GM12878 (cell line): Measurements from ENCODE around the gene NRP1. TPM values are rescaled to one million over a fixed set of nuclear protein-coding genes. Genes with fewer than 3 reads are reported as not detected.

Source experiments
- ATAC-seq: fragments of 200-7000 bp; cut with Tn5 transposase; 3 replicates; pipeline ENCODE4 v1.9.1; 2020; ENCODE audit warnings: mild to moderate bottlenecking, moderate library complexity
- BruUV-seq: library from RNA; stranded (reverse); fragments of 400-500 nt; replicated peaks from 2 replicates; lab custom pipeline; 2021; lab: Mats Ljungman, UMichigan
- CTCF ChIA-PET: fragments of 300-600 bp; sonication (Branson Sonifier 250); formaldehyde crosslinking; extraction: SDS; loops from one replicate; lab custom pipeline; 2021; ENCODE audit warnings: inconsistent platforms; lab: Yijun Ruan, JAX
- POLR2A ChIA-PET: fragments of 350-600 bp; formaldehyde crosslinking; extraction: SDS; loops from one replicate; lab custom pipeline; 2021; ENCODE audit warnings: inconsistent platforms; lab: Charles Lee
- RAD21 ChIA-PET: fragments of 300-600 bp; sonication (Branson Sonifier 250); formaldehyde crosslinking; loops from one replicate; lab custom pipeline; 2023; ENCODE audit warnings: antibody characterized with exemption; ENCODE audit not compliant: unreplicated experiment; lab: Charles Lee
- SMC1A ChIA-PET: fragments of 300-600 bp; sonication (Branson Sonifier 250); formaldehyde crosslinking; loops from one replicate; lab custom pipeline; 2023; ENCODE audit not compliant: unreplicated experiment, uncharacterized antibody; lab: Charles Lee
- DNase-seq: peaks from one replicate; pipeline ENCODE4 v3.0.0-alpha.2; 2011; ENCODE audit warnings: low read depth, low spot score
- FAIRE-seq: peaks from 3 replicates; lab custom pipeline; 2011; peaks lifted over from hg19 to GRCh38; lab: Jason Lieb, UNC
- H2AFZ ChIP-seq: 2 replicates; pipeline ENCODE4 v1.6.0; 2011; ENCODE audit warnings: low read depth, low read length, control low read depth; ENCODE audit not compliant: control insufficient read depth
- H3K27ac ChIP-seq: 2 replicates; pipeline ENCODE4 v1.5.1; 2011; ENCODE audit warnings: control low read depth; ENCODE audit not compliant: control insufficient read depth, insufficient read depth
- H3K27me3 ChIP-seq, 2 experiments: replicated peaks in 1 of 2; 2 replicates each; pipeline versions ENCODE4 v1.6.0 to v1.6.1; 2011; ENCODE audit warnings: low read length in 1 of 2; ENCODE audit not compliant: control insufficient read depth in 2 of 2, insufficient read depth in 2 of 2
- H3K36me3 ChIP-seq, 2 experiments: 2 replicates each; pipeline ENCODE4 v1.5.1; 2011; ENCODE audit warnings: low read length in 1 of 2; ENCODE audit not compliant: control insufficient read depth in 2 of 2, insufficient read depth in 2 of 2
- H3K4me1 ChIP-seq: 2 replicates; pipeline ENCODE4 v1.6.1; 2011; ENCODE audit warnings: mild to moderate bottlenecking, low read length, moderate library complexity, mixed read lengths; ENCODE audit not compliant: control insufficient read depth, insufficient read depth
- H3K4me2 ChIP-seq: 2 replicates; pipeline ENCODE4 v1.6.0; 2011; ENCODE audit warnings: control low read depth; ENCODE audit not compliant: control insufficient read depth, insufficient read depth
- H3K4me3 ChIP-seq: fragments of 200-600 bp; sonication (generic); 2 replicates; pipeline ENCODE4 v1.5.1; 2016
- H3K79me2 ChIP-seq: 2 replicates; pipeline ENCODE4 v1.6.0; 2011; ENCODE audit warnings: low read length; ENCODE audit not compliant: control insufficient read depth, insufficient read depth
- H3K9ac ChIP-seq: 2 replicates; pipeline ENCODE4 v1.8.0; 2011; ENCODE audit warnings: low read length, control low read depth, mixed read lengths; ENCODE audit not compliant: control insufficient read depth, insufficient read depth
- H3K9me3 ChIP-seq: replicated peaks from 3 replicates; pipeline ENCODE4 v1.5.1; 2011; ENCODE audit warnings: mild to moderate bottlenecking, low read length; ENCODE audit not compliant: control insufficient read depth, insufficient read depth
- H4K20me1 ChIP-seq: 2 replicates; pipeline ENCODE4 v1.6.0; 2011; ENCODE audit not compliant: control insufficient read depth, insufficient read depth
- ASH2L ChIP-seq: fragments of 300-600, 200-600 bp; sonication (generic); IDR thresholded peaks from 2 replicates; pipeline ENCODE4 v1.6.1; 2017; ENCODE audit warnings: low read depth, mild to moderate bottlenecking, borderline replicate concordance
- CEBPB ChIP-seq, 2 experiments: fragments of 150-350 bp in 1 of 2; IDR thresholded peaks; 2 replicates each; pipeline ENCODE4 v1.6.1; 2012 to 2014; ENCODE audit warnings: low read depth in 2 of 2, low read length in 2 of 2, borderline replicate concordance in 1 of 2, inconsistent platforms in 1 of 2
- CHD1 ChIP-seq: IDR thresholded peaks from 2 replicates; pipeline ENCODE4 v1.6.1; 2012; ENCODE audit warnings: low read depth, low read length, improper control_type of control experiment
- E4F1 ChIP-seq: fragments of 450-650 bp; IDR thresholded peaks from 2 replicates; pipeline ENCODE4 v1.6.1; 2018; ENCODE audit warnings: borderline replicate concordance, mild to moderate bottlenecking; ENCODE audit not compliant: partially characterized antibody
- FOXM1 ChIP-seq: IDR thresholded peaks from 2 replicates; pipeline ENCODE4 v1.6.1; 2012; ENCODE audit warnings: low read depth, mild to moderate bottlenecking, inconsistent platforms, low read length, moderate library complexity
- HDAC2 ChIP-seq: fragments of 200-600 bp; sonication (generic); IDR thresholded peaks from 2 replicates; pipeline ENCODE4 v1.6.1; 2017
- LARP7 ChIP-seq: fragments of 450-650 bp; IDR thresholded peaks from 2 replicates; pipeline ENCODE4 v1.6.1; 2017; ENCODE audit warnings: mild to moderate bottlenecking
- MTA3 ChIP-seq: IDR thresholded peaks from 2 replicates; pipeline ENCODE4 v1.6.1; 2012; ENCODE audit warnings: low read length, inconsistent platforms, borderline replicate concordance
- MYC ChIP-seq: IDR thresholded peaks from 2 replicates; pipeline ENCODE4 v1.6.1; 2011; ENCODE audit warnings: mild to moderate bottlenecking, low read length, moderate library complexity, inconsistent platforms; ENCODE audit not compliant: insufficient read depth, insufficient replicate concordance, insufficient read length, severe bottlenecking
- NR2C2 ChIP-seq: IDR thresholded peaks from 2 replicates; pipeline ENCODE4 v1.6.1; 2011; ENCODE audit warnings: borderline replicate concordance, low read depth; ENCODE audit not compliant: control insufficient read depth, insufficient read length
- PBX3 ChIP-seq: IDR thresholded peaks from 2 replicates; pipeline ENCODE4 v1.6.1; 2011; ENCODE audit warnings: mild to moderate bottlenecking, low read depth, low read length, moderate library complexity; ENCODE audit not compliant: insufficient replicate concordance
- PKNOX1 ChIP-seq: fragments of 450-650 bp; IDR thresholded peaks from 2 replicates; pipeline ENCODE4 v1.6.1; 2016; ENCODE audit warnings: mild to moderate bottlenecking
- POLR2A ChIP-seq: IDR thresholded peaks from 2 replicates; pipeline ENCODE4 v1.6.1; 2011; ENCODE audit warnings: low read depth, mild to moderate bottlenecking, low read length
- RFX5 ChIP-seq: IDR thresholded peaks from 2 replicates; pipeline ENCODE4 v1.6.1; 2011; ENCODE audit warnings: low read depth, low read length, improper control_type of control experiment
- SIX5 ChIP-seq: IDR thresholded peaks from 2 replicates; pipeline ENCODE4 v1.6.1; 2011; ENCODE audit warnings: mild to moderate bottlenecking, low read depth, low read length, moderate library complexity; ENCODE audit not compliant: severe bottlenecking
- STAT1 ChIP-seq: fragments of 450-650 bp; conservative IDR thresholded peaks from 2 replicates; pipeline ENCODE4 v1.6.1; 2014; ENCODE audit warnings: antibody characterized with exemption, mild to moderate bottlenecking
- ZZZ3 ChIP-seq: IDR thresholded peaks from 2 replicates; pipeline ENCODE4 v1.6.1; 2011; ENCODE audit warnings: low read depth; ENCODE audit not compliant: control insufficient read depth, insufficient read length
- WGBS: methylation state at CpG from one replicate; pipeline ENCODE4 v1.1.6; 2016; ENCODE audit warnings: low lambda C conversion rate; ENCODE audit not compliant: insufficient replicate concordance, insufficient coverage; ENCODE audit errors: missing lambda C conversion rate; 5-methylcytosine and 5-hydroxymethylcytosine counted together
- in situ Hi-C: fragments of 300-500 bp; cut with MboI; formaldehyde crosslinking; loops from 9 replicates; pipeline ENCODE4 v1.14.3; 2018; ENCODE audit warnings: mixed read lengths
- intact Hi-C: fragments of 100-400 bp; cut with micrococcal nuclease; formaldehyde crosslinking; loops from one replicate; pipeline ENCODE4 v1.14.2; 2022; ENCODE audit not compliant: unreplicated experiment
- polyA plus RNA-seq, 11 experiments: library from polyadenylated mRNA; depleted of rRNA in 4 of 11; unstranded in 6 of 11; stranded (reverse) in 5 of 11; fragments of >200 nt; fragmentation: Nextera tagmentation in 4 of 11; fragmentation: Illumina TruSeq in 1 of 11; extraction: Ambion mirVana in 4 of 11; extraction: Trizol in 1 of 11; gene quantifications; 1 replicate in 1 of 11; 2 replicates in 10 of 11; pipeline versions ENCODE4 v1.2.1 to v1.2.3, GENCODE V29; 2011 to 2016; ENCODE audit warnings: inconsistent platforms in 2 of 11, missing spikeins in 2 of 11, low read depth in 1 of 11
- total RNA-seq, 4 experiments: library from RNA; depleted of rRNA in 3 of 4; stranded (reverse); fragments of >200 nt in 3 of 4; fragmentation: Illumina TruSeq in 1 of 4; extraction: Trizol in 1 of 4; gene quantifications; 2 replicates each; pipeline versions ENCODE4 v1.2.1 to v1.2.3, GENCODE V29; 2013 to 2021

The NRP1 gene
- total and polyA plus RNA-seq, 10 of the 15 experiments (the other 5 are each of a cell fraction or from before 2014, with no cell fraction given): 0.11 to 12.1 (median 0.52) TPM

- intact Hi-C loops: no loop called here
- SMC1A ChIA-PET: interaction anchor here (0.6 to 2.4 kb wide), 12 partner anchors 11 to 220 kb away, joined by 3 to 8 read pairs (median 3); no protein-coding TSS in a partner anchor
- H3K9ac ChIP-seq: no peak overlapping the region
These were observed 42.0 kb upstream of the NRP1 start for GRCh38 chr10:33376476-33376875.

More at GRCh38 chr10:33376476-33376875, 42.0 kb upstream of the NRP1 start:
- no peaks in the 10 kb centered on the region for H4K20me1 ChIP-seq
- no peaks in the 10 kb centered on the region for H3K9me3 ChIP-seq
- no peak for DNase-seq
- no peaks in the 10 kb centered on the region for H3K4me1 ChIP-seq
- no peak for TF ChIP-seq ASH2L
- TF ChIP-seq CEBPB (IDR thresholded peaks at IDR 0.05; ENCODE audit: borderline replicate concordance in 1 of 2, low read depth in 2 of 2, low read length in 2 of 2): no peak
- no peak for TF ChIP-seq MYC
- no peak for TF ChIP-seq NR2C2
- no peak for TF ChIP-seq SIX5
- TF ChIP-seq CHD1: no peak
- TF ChIP-seq PBX3: no peak
- no peak for TF ChIP-seq PKNOX1
- no peak for TF ChIP-seq HDAC2
- no peak for TF ChIP-seq MTA3
- TF ChIP-seq LARP7: no peak
- no peak for TF ChIP-seq RFX5
- no peak for TF ChIP-seq ZZZ3
- TF ChIP-seq POLR2A: no peak
- no peak for TF ChIP-seq FOXM1
- no peak for TF ChIP-seq STAT1
- TF ChIP-seq E4F1: no peak
- TF ChIP-seq, all 136 proteins: peak for 0
- Histone ChIP-seq H3K27me3 (no peaks in the 10 kb centered on the region), H3K79me2 (no peaks in the 10 kb centered on the region), H2AFZ (no peak overlapping the region), H3K4me2 (no peak overlapping the region), H3K27ac (no peak overlapping the region), H3K4me3 (no peak overlapping the region), H3K36me3 (no peaks in the 10 kb centered on the region)
- BruUV-seq: no TSS peak
- WGBS: 37% methylated on average over 2 of the region's 2 CpGs
- in situ Hi-C loops: no loop called here
- POLR2A ChIA-PET: no interaction called here
- FAIRE-seq (no peak), ATAC-seq (no peak)
- RAD21 ChIA-PET: interaction anchor here (0.7 to 2.3 kb wide), 8 partner anchors 28 to 366 kb away, joined by 3 to 9 read pairs (median 4); no protein-coding TSS in a partner anchor
- CTCF ChIA-PET: interaction anchor here (1.1 to 2.0 kb wide), 4 partner anchors 15 to 366 kb away, joined by 3 to 6 read pairs (median 3); no protein-coding TSS in a partner anchor
